GM06990 (cell line): ENCODE measurements around the gene MED27.

Source experiments
- DNase-seq: peaks from one replicate; pipeline ENCODE4 v3.0.0-alpha.2; 2011; ENCODE audit not compliant: insufficient read length; ENCODE audit errors: extremely low read depth
- H3K27me3 ChIP-seq: replicated peaks from 2 replicates; pipeline ENCODE4 v1.6.0; 2011; ENCODE audit warnings: low read length; ENCODE audit not compliant: control insufficient read depth, insufficient read depth
- H3K36me3 ChIP-seq: 2 replicates; pipeline ENCODE4 v1.5.1; 2011; ENCODE audit warnings: low read length; ENCODE audit not compliant: control insufficient read depth, insufficient read depth
- H3K4me3 ChIP-seq: replicated peaks from 2 replicates; pipeline ENCODE4 v1.5.1; 2011; ENCODE audit warnings: low read depth, mild to moderate bottlenecking, control low read depth, low read length
- CTCF ChIP-seq: IDR thresholded peaks from 2 replicates; pipeline ENCODE4 v1.5.1; 2011; ENCODE audit warnings: low read length, control low read depth, mild to moderate bottlenecking, inconsistent platforms; ENCODE audit not compliant: insufficient read depth, poor library complexity, severe bottlenecking

Gene MED27

GRCh38 chr9:132006677-132007370 lies 72.8 kb downstream of the MED27 start:
- H3K36me3 ChIP-seq: no peaks in the 10 kb centered on the region
- H3K27me3 ChIP-seq: no peaks in the 10 kb centered on the region; the same call in 1 of the 2 replicates
- no peak for TF ChIP-seq CTCF
- H3K4me3 ChIP-seq: no peak overlapping the region
- DNase-seq: peak; percentile 44

GRCh38 chr9:132005899-132006298 lies 73.8 kb downstream of the MED27 start:
- no peak for TF ChIP-seq CTCF
- Histone ChIP-seq H3K4me3 (no peak overlapping the region), H3K27me3 (no peaks in the 10 kb centered on the region; the same call in 1 of the 2 replicates)

GRCh38 chr9:132004323-132004722 lies 75.3 kb downstream of the MED27 start:
- no peak overlapping the region for H3K4me3 ChIP-seq
- H3K27me3 ChIP-seq: no peaks in the 10 kb centered on the region; the same call in 1 of the 2 replicates
- no peak for TF ChIP-seq CTCF
- DNase-seq: no peak
- H3K36me3 ChIP-seq: no peaks in the 10 kb centered on the region

More at GRCh38 chr9:132005899-132006298, 73.8 kb downstream of the MED27 start:
- no peak for DNase-seq
- no peaks in the 10 kb centered on the region for H3K36me3 ChIP-seq

- no peaks in the 10 kb centered on the region; the same call in 1 of the 2 replicates for H3K27me3 ChIP-seq
- peak; percentile 34 for DNase-seq
- no peak for TF ChIP-seq CTCF
- H3K36me3 ChIP-seq: no peaks in the 10 kb centered on the region
- no peak overlapping the region for H3K4me3 ChIP-seq
Measured at GRCh38 chr9:132003896-132004295, 75.8 kb downstream of the MED27 start.

- DNase-seq: no peak
- no peaks in the 10 kb centered on the region for H3K36me3 ChIP-seq
- H3K4me3 ChIP-seq: no peak overlapping the region
Measured at GRCh38 chr9:132003319-132003704, 76.4 kb downstream of the MED27 start.

More at GRCh38 chr9:132003319-132003704, 76.4 kb downstream of the MED27 start:
- H3K27me3 ChIP-seq: no peaks in the 10 kb centered on the region; the same call in 1 of the 2 replicates
- TF ChIP-seq CTCF: no peak
